Measurements from ENCODE around the gene PCDHB14.
"Not testable (repeated sequence)": the region's sequence is repeated elsewhere in the genome, so short reads cannot be mapped to it uniquely, and the experiment has no call there.

The PCDHB14 gene

GRCh38 chr5:141223112-141223783 lies at the start of gene PCDHB14:
PCDHB14 (plus strand) TSS chr5:141223343; CDS start chr5:141223506, 163 bp downstream.
- no peak for DNase-seq (ENCODE audit: low read depth)

- DNase-seq (ENCODE audit: low read depth) = not testable (repeated sequence)
These were observed 48.6 kb upstream of the PCDHB14 start for GRCh38 chr5:141174291-141175104.

- no peak for DNase-seq (ENCODE audit: low read depth)
These were observed 47.2 kb upstream of the PCDHB14 start for GRCh38 chr5:141175933-141176332.

- DNase-seq (ENCODE audit: low read depth) = not testable (repeated sequence)
These were observed 45.5 kb upstream of the PCDHB14 start, which contains the start of gene PCDHB8 for GRCh38 chr5:141177577-141178191. PCDHB8 (plus strand) TSS chr5:141177790; CDS start chr5:141178035, 245 bp downstream.

- not testable (repeated sequence) for DNase-seq (ENCODE audit: low read depth)
These were observed 43.8 kb upstream of the PCDHB14 start for GRCh38 chr5:141179371-141179770.

- DNase-seq (ENCODE audit: low read depth) = not testable (repeated sequence)
These were observed 43.3 kb upstream of the PCDHB14 start for GRCh38 chr5:141179876-141180275.

- no peak for DNase-seq (ENCODE audit: low read depth)
These were observed 42.8 kb upstream of the PCDHB14 start for GRCh38 chr5:141180313-141180712.

- DNase-seq (ENCODE audit: low read depth) = no peak
These were observed 40.9 kb upstream of the PCDHB14 start, which contains the start of gene PCDHB16 for GRCh38 chr5:141182248-141182647. PCDHB16 (plus strand) TSS chr5:141182387; CDS start chr5:141182560, 173 bp downstream.

GRCh38 chr5:141184117-141184855 lies 38.9 kb upstream of the PCDHB14 start:
- not testable (repeated sequence) for DNase-seq (ENCODE audit: low read depth)

GRCh38 chr5:141186897-141187512 lies 36.1 kb upstream of the PCDHB14 start, which contains the start of gene PCDHB9:
PCDHB9 (plus strand) TSS chr5:141187161; CDS start chr5:141187319, 158 bp downstream.
- no peak for DNase-seq (ENCODE audit: low read depth)

- DNase-seq (ENCODE audit: low read depth) = not testable (repeated sequence)
These were observed 34.5 kb upstream of the PCDHB14 start for GRCh38 chr5:141188682-141189081.

GRCh38 chr5:141189131-141189530 lies 34.0 kb upstream of the PCDHB14 start:
- DNase-seq (ENCODE audit: low read depth) = not testable (repeated sequence)

- DNase-seq (ENCODE audit: low read depth) = no peak
These were observed 30.9 kb upstream of the PCDHB14 start, which contains the start of gene PCDHB10 for GRCh38 chr5:141192110-141192725. PCDHB10 (plus strand) TSS chr5:141192353; CDS start chr5:141192553, 200 bp downstream.

GRCh38 chr5:141194332-141194731 lies 28.8 kb upstream of the PCDHB14 start:
- DNase-seq (ENCODE audit: low read depth) = not testable (repeated sequence)

- DNase-seq (ENCODE audit: low read depth) = no peak
These were observed 26.8 kb upstream of the PCDHB14 start for GRCh38 chr5:141196363-141196762.

GRCh38 chr5:141199359-141200235 lies 23.5 kb upstream of the PCDHB14 start, which contains the start of gene PCDHB11:
PCDHB11 (plus strand) TSS chr5:141199627; CDS start chr5:141199775, 148 bp downstream.
- no peak for DNase-seq (ENCODE audit: low read depth)

- not testable (repeated sequence) for DNase-seq (ENCODE audit: low read depth)
These were observed 22.0 kb upstream of the PCDHB14 start for GRCh38 chr5:141201126-141201525.

- not testable (repeated sequence) for DNase-seq (ENCODE audit: low read depth)
These were observed 21.5 kb upstream of the PCDHB14 start for GRCh38 chr5:141201646-141202045.

GRCh38 chr5:141208478-141208877 lies 14.7 kb upstream of the PCDHB14 start, which contains the start of gene PCDHB12:
PCDHB12 (plus strand) TSS chr5:141208719; CDS start chr5:141208908, 189 bp downstream.
- no peak for DNase-seq (ENCODE audit: low read depth)
